H1 (cell line): ENCODE results near the gene WSCD2. TPM values are rescaled to one million over a fixed set of nuclear protein-coding genes. Genes with fewer than 3 reads are reported as not detected.

ENCODE experiments used
- BCL11A ChIP-seq, 2 experiments: IDR thresholded peaks; one replicate each; pipeline ENCODE4 v1.6.1; 2011; ENCODE audit warnings: low read depth in 2 of 2, low read length in 2 of 2, mild to moderate bottlenecking in 2 of 2
- E2F6 ChIP-seq: IDR thresholded peaks from 2 replicates; pipeline ENCODE4 v1.6.1; 2012; ENCODE audit warnings: inconsistent platforms
- GABPA ChIP-seq: IDR thresholded peaks from 2 replicates; pipeline ENCODE4 v1.6.1; 2011; ENCODE audit warnings: mild to moderate bottlenecking, low read length, moderate library complexity, borderline replicate concordance; ENCODE audit not compliant: insufficient read depth
- GTF2F1 ChIP-seq: IDR thresholded peaks from 2 replicates; pipeline ENCODE4 v1.6.1; 2012; ENCODE audit warnings: low read depth, low read length, improper control_type of control experiment, borderline replicate concordance
- HDAC2 ChIP-seq, 2 experiments: fragments of 300-600 bp in 1 of 2; sonication (generic) in 1 of 2; IDR thresholded peaks; 2 replicates each; pipeline ENCODE4 v1.6.1; 2011 to 2012; ENCODE audit warnings: low read depth in 2 of 2, low read length in 2 of 2, mild to moderate bottlenecking in 2 of 2, moderate library complexity in 2 of 2, borderline replicate concordance in 1 of 2, inconsistent platforms in 1 of 2
- NRF1 ChIP-seq: IDR thresholded peaks from 2 replicates; pipeline ENCODE4 v1.6.1; 2011; ENCODE audit warnings: mild to moderate bottlenecking, low read depth, low read length, improper control_type of control experiment
- POLR2A ChIP-seq, 2 experiments: IDR thresholded peaks; 1 replicate in 1 of 2; 2 replicates in 1 of 2; pipeline ENCODE4 v1.6.1; 2011; ENCODE audit warnings: low read depth in 2 of 2, low read length in 2 of 2, mild to moderate bottlenecking in 2 of 2; ENCODE audit errors: control extremely low read depth in 1 of 2
- RAD21 ChIP-seq, 2 experiments: IDR thresholded peaks in 1 of 2; conservative IDR thresholded peaks in 1 of 2; 2 replicates each; pipeline ENCODE4 v1.6.1; 2011; ENCODE audit warnings: low read depth in 2 of 2, low read length in 2 of 2, improper control_type of control experiment in 1 of 2, inconsistent platforms in 1 of 2, mild to moderate bottlenecking in 1 of 2, moderate library complexity in 1 of 2
- RXRA ChIP-seq: IDR thresholded peaks from 2 replicates; pipeline ENCODE4 v1.6.1; 2011; ENCODE audit warnings: low read depth, mild to moderate bottlenecking, low read length, moderate library complexity; ENCODE audit not compliant: insufficient read depth
- SRF ChIP-seq: IDR thresholded peaks from 2 replicates; pipeline ENCODE4 v1.6.1; 2011; ENCODE audit warnings: mild to moderate bottlenecking, low read depth, low read length, moderate library complexity
- USF2 ChIP-seq: IDR thresholded peaks from 2 replicates; pipeline ENCODE4 v1.6.1; 2011; ENCODE audit warnings: low read length, improper control_type of control experiment
- polyA plus RNA-seq, 7 experiments: library from polyadenylated mRNA; depleted of rRNA in 3 of 7; stranded (reverse) in 5 of 7; unstranded in 2 of 7; fragments of >200 nt in 5 of 7; fragments of 200-250 nt in 2 of 7; gene quantifications; 1 replicate in 5 of 7; 2 replicates in 1 of 7; 4 replicates in 1 of 7; pipeline versions ENCODE4 v1.2.1 to v1.2.3, GENCODE V29; 2011 to 2013; ENCODE audit warnings: missing spikeins in 2 of 7, mixed read lengths in 2 of 7
- total RNA-seq: library from RNA; stranded (reverse); fragmentation: NEBNext Ultra II Directional; extraction: Animal tissue kit (Norgen Biotek cat#: 25700); gene quantifications from 2 replicates; pipeline ENCODE4 v1.2.1, GENCODE V29; 2021

WSCD2 gene
- total and polyA plus RNA-seq, 2 of the 8 experiments (the other 6 are each of a cell fraction or from before 2014, with no cell fraction given): 1.3 to 2.2 TPM

- TF ChIP-seq E2F6 (no peak), NRF1 (no peak), SRF (no peak), BCL11A (IDR thresholded peaks at IDR 0.05; ENCODE audit: low read depth in 2 of 2, low read length in 2 of 2) (no peak), HDAC2 (IDR thresholded peaks at IDR 0.05; ENCODE audit: borderline replicate concordance in 1 of 2, low read depth in 2 of 2, low read length in 2 of 2) (no peak; a peak in 1 of 4 replicates), POLR2A (IDR thresholded peaks at IDR 0.05; ENCODE audit: control extremely low read depth in 1 of 2, low read depth in 2 of 2, low read length in 2 of 2) (no peak), USF2 (no peak), GABPA (no peak), RAD21 (IDR thresholded peaks at IDR 0.05 in 1 of 2, conservative IDR thresholded peaks at IDR 0.05 in 1 of 2; ENCODE audit: low read depth in 2 of 2, low read length in 2 of 2) (peak; percentile 12 to 43; a peak in 3 of 4 replicates), RXRA (no peak), GTF2F1 (no peak)
These were observed 102.2 kb downstream of the WSCD2 start (continued) for GRCh38 chr12:108231109-108231905.
